Prostate gland (tissue), 2 donors: ENCODE measurements around the gene ALK.

Experiments used
- POLR2A ChIP-seq: fragments of 450-650 bp; IDR thresholded peaks from one replicate; pipeline ENCODE4 v1.6.1; 2016; ENCODE audit warnings: antibody characterized with exemption, mild to moderate bottlenecking
- POLR2AphosphoS5 ChIP-seq: sonication (generic); formaldehyde crosslinking; IDR thresholded peaks from one replicate; pipeline ENCODE4 v1.6.1; 2017; ENCODE audit warnings: antibody characterized with exemption
- TF ChIP-seq, protein P1 (sequence below), 4 experiments: fragments of 200-600 bp in 2 of 4; fragments of 450-650 bp in 2 of 4; sonication (generic) in 2 of 4; IDR thresholded peaks; 1 replicate in 3 of 4; 2 replicates in 1 of 4; pipeline ENCODE4 v1.5.1; 2016 to 2019; ENCODE audit warnings: antibody characterized with exemption in 4 of 4, mild to moderate bottlenecking in 2 of 4, moderate library complexity in 2 of 4

DNA sequence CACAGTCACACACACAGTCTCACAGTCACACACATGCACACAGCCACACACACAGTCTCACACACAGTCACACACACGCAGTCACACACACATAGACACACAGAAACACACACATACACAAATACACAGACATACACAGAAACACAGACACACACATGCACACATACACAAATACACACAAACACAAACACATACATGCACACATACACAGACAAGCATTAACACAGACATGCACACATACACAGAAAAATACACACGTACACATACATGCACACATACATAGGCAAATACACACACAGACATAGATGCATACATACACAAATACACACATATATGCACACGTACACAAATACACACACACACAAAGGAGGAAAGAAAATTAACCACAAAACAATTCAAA, 150.5 kb downstream of the ALK start:
- TF ChIP-seq, protein P1, sequence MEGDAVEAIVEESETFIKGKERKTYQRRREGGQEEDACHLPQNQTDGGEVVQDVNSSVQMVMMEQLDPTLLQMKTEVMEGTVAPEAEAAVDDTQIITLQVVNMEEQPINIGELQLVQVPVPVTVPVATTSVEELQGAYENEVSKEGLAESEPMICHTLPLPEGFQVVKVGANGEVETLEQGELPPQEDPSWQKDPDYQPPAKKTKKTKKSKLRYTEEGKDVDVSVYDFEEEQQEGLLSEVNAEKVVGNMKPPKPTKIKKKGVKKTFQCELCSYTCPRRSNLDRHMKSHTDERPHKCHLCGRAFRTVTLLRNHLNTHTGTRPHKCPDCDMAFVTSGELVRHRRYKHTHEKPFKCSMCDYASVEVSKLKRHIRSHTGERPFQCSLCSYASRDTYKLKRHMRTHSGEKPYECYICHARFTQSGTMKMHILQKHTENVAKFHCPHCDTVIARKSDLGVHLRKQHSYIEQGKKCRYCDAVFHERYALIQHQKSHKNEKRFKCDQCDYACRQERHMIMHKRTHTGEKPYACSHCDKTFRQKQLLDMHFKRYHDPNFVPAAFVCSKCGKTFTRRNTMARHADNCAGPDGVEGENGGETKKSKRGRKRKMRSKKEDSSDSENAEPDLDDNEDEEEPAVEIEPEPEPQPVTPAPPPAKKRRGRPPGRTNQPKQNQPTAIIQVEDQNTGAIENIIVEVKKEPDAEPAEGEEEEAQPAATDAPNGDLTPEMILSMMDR (IDR thresholded peaks at IDR 0.05), result no peak
- TF ChIP-seq POLR2A (no peak), POLR2AphosphoS5 (no peak)
